ENCODE results near the gene HCN3.
"Not testable (repeated sequence)": the region's sequence is repeated elsewhere in the genome, so short reads cannot be mapped to it uniquely, and the experiment has no call there.

HCN3 gene

GRCh38 chr1:155284476-155284875 is 7.2 kb downstream of the HCN3 start:
- no peak for DNase-seq (ENCODE audit: low read depth)

- DNase-seq (ENCODE audit: low read depth) = no peak
Observed at GRCh38 chr1:155285063-155285462, 7.8 kb downstream of the HCN3 start.

GRCh38 chr1:155285631-155286044 is 8.4 kb downstream of the HCN3 start:
- no peak for DNase-seq (ENCODE audit: low read depth)

GRCh38 chr1:155286544-155286943 is 9.3 kb downstream of the HCN3 start:
- DNase-seq (ENCODE audit: low read depth) = no peak

- DNase-seq (ENCODE audit: low read depth) = no peak
Observed at GRCh38 chr1:155287987-155288543, 10.8 kb downstream of the HCN3 start.

- DNase-seq (ENCODE audit: low read depth) = not testable (repeated sequence)
Observed at GRCh38 chr1:155291006-155291405, 13.7 kb downstream of the HCN3 start.

- no peak for DNase-seq (ENCODE audit: low read depth)
Observed at GRCh38 chr1:155293086-155293749, 16.0 kb downstream of the HCN3 start.

GRCh38 chr1:155294520-155295182 is 17.4 kb downstream of the HCN3 start:
- no peak for DNase-seq (ENCODE audit: low read depth)

- no peak for DNase-seq (ENCODE audit: low read depth)
Observed at GRCh38 chr1:155295183-155295941, 18.1 kb downstream of the HCN3 start.

GRCh38 chr1:155295942-155296267 is 18.6 kb downstream of the HCN3 start:
- no peak for DNase-seq (ENCODE audit: low read depth)

GRCh38 chr1:155296661-155297060 is 19.4 kb downstream of the HCN3 start:
- no peak for DNase-seq (ENCODE audit: low read depth)

- no peak for DNase-seq (ENCODE audit: low read depth)
Observed at GRCh38 chr1:155297384-155297783, 20.1 kb downstream of the HCN3 start.

GRCh38 chr1:155300024-155300423 is 22.8 kb downstream of the HCN3 start:
- no peak for DNase-seq (ENCODE audit: low read depth)

- no peak for DNase-seq (ENCODE audit: low read depth)
Observed at GRCh38 chr1:155300553-155301329, 23.5 kb downstream of the HCN3 start.

GRCh38 chr1:155301342-155301841 is 24.1 kb downstream of the HCN3 start, which contains the start of gene PKLR:
TSS of gene PKLR (minus strand) at chr1:155301438. CDS start at chr1:155301395, 43 bp downstream.
- no peak for DNase-seq (ENCODE audit: low read depth)

- DNase-seq (ENCODE audit: low read depth) = no peak
Observed at GRCh38 chr1:155304558-155305063, 27.3 kb downstream of the HCN3 start.

GRCh38 chr1:155305881-155306391 is 28.7 kb downstream of the HCN3 start:
- no peak for DNase-seq (ENCODE audit: low read depth)

- no peak for DNase-seq (ENCODE audit: low read depth)
Observed at GRCh38 chr1:155307247-155307740, 30.0 kb downstream of the HCN3 start.

- DNase-seq (ENCODE audit: low read depth) = peak; percentile 90
Observed at GRCh38 chr1:155308493-155309422, 31.5 kb downstream of the HCN3 start, which contains the start of gene FDPS. TSS of gene FDPS (plus strand) at chr1:155308866. CDS start at chr1:155309790, 924 bp downstream.

Data from activated T-cell treated with anti-CD3 and anti-CD28 coated beads for 1 hour (primary cell).